IMR-90 (cell line): ENCODE measurements around the gene PTCSC3. TPM values are rescaled to one million over a fixed set of nuclear protein-coding genes. Genes with fewer than 3 reads are reported as not detected.

Source experiments
- ATAC-seq: fragments of 200-7000 bp; cut with Tn5 transposase; 2 replicates; pipeline ENCODE4 v1.9.1; 2020; ENCODE audit warnings: low read depth, mild to moderate bottlenecking, moderate library complexity
- BruUV-seq: library from RNA; stranded (reverse); fragments of 400-500 nt; replicated peaks from 2 replicates; lab custom pipeline; 2021; lab: Mats Ljungman, UMichigan
- CTCF ChIA-PET: fragments of 300-600 bp; formaldehyde crosslinking; extraction: SDS; loops from one replicate; lab custom pipeline; 2021; ENCODE audit warnings: antibody characterized with exemption; lab: Yijun Ruan, JAX
- POLR2A ChIA-PET: fragments of 300-600 bp; sonication (Branson Sonifier 250); formaldehyde crosslinking; loops from one replicate; lab custom pipeline; 2022; ENCODE audit warnings: antibody characterized with exemption; ENCODE audit not compliant: unreplicated experiment; lab: Charles Lee
- DNase-seq: peaks from one replicate; pipeline ENCODE4 v3.0.0; 2013
- H2AFZ ChIP-seq: replicated peaks from 2 replicates; pipeline ENCODE3; 2013; ENCODE audit warnings: low read length, mild to moderate bottlenecking; ENCODE audit not compliant: poor library complexity
- H2AK5ac ChIP-seq: 2 replicates; pipeline ENCODE4 v1.6.1; 2013; ENCODE audit warnings: low read depth, low read length, inconsistent platforms
- H2AK9ac ChIP-seq: replicated peaks from 2 replicates; pipeline ENCODE3; 2013; ENCODE audit warnings: mild to moderate bottlenecking, low read depth, low read length, moderate library complexity; ENCODE audit not compliant: poor library complexity
- H2BK120ac ChIP-seq: 2 replicates; pipeline ENCODE4 v1.6.1; 2013; ENCODE audit warnings: low read depth, low read length, inconsistent platforms
- H2BK15ac ChIP-seq: 3 replicates; pipeline ENCODE4 v1.6.1; 2013; ENCODE audit warnings: low read depth, low read length, inconsistent platforms
- H2BK20ac ChIP-seq: 2 replicates; pipeline ENCODE4 v1.6.1; 2013; ENCODE audit warnings: low read depth, mild to moderate bottlenecking, inconsistent platforms, low read length, moderate library complexity
- H2BK5ac ChIP-seq: 2 replicates; pipeline ENCODE4 v1.6.1; 2013; ENCODE audit warnings: mild to moderate bottlenecking, low read depth, low read length, inconsistent platforms; ENCODE audit not compliant: poor library complexity, severe bottlenecking
- H3K14ac ChIP-seq: replicated peaks from 2 replicates; pipeline ENCODE4 v1.6.1; 2013; ENCODE audit warnings: low read depth, low read length, inconsistent platforms
- H3K18ac ChIP-seq: 2 replicates; pipeline ENCODE4 v1.6.1; 2013; ENCODE audit warnings: low read depth, low read length, control low read depth
- H3K23ac ChIP-seq: 2 replicates; pipeline ENCODE4 v1.6.1; 2013; ENCODE audit warnings: low read depth, low read length, inconsistent platforms
- H3K27ac ChIP-seq: 2 replicates; pipeline ENCODE4 v1.5.1; 2013; ENCODE audit warnings: mild to moderate bottlenecking, control low read depth, low read length; ENCODE audit not compliant: insufficient read depth
- H3K27me3 ChIP-seq: 2 replicates; pipeline ENCODE4 v1.6.1; 2013; ENCODE audit warnings: low read length; ENCODE audit not compliant: control insufficient read depth, insufficient read depth
- H3K36me3 ChIP-seq: 2 replicates; pipeline ENCODE4 v1.6.1; 2013; ENCODE audit warnings: low read length, mixed read lengths; ENCODE audit not compliant: control insufficient read depth, insufficient read depth
- H3K4ac ChIP-seq: 2 replicates; pipeline ENCODE4 v1.6.1; 2013; ENCODE audit warnings: low read depth, low read length, inconsistent platforms
- H3K4me1 ChIP-seq: 2 replicates; pipeline ENCODE4 v1.6.1; 2013; ENCODE audit warnings: low read length, mixed read lengths; ENCODE audit not compliant: control insufficient read depth, insufficient read depth
- H3K4me2 ChIP-seq: 2 replicates; pipeline ENCODE4 v1.6.1; 2013; ENCODE audit warnings: low read depth, mild to moderate bottlenecking, control low read depth, low read length, moderate library complexity
- H3K4me3 ChIP-seq: 2 replicates; pipeline ENCODE4 v1.5.1; 2013; ENCODE audit warnings: low read depth, mild to moderate bottlenecking, control low read depth, low read length, moderate library complexity; ENCODE audit not compliant: insufficient read depth
- H3K56ac ChIP-seq: 2 replicates; pipeline ENCODE4 v1.6.1; 2013; ENCODE audit warnings: low read length, inconsistent platforms; ENCODE audit not compliant: insufficient read depth; ENCODE audit errors: extremely low read depth
- H3K79me1 ChIP-seq, 2 experiments: 2 replicates each; pipeline ENCODE4 v1.6.1; 2013; ENCODE audit warnings: low read length in 2 of 2, inconsistent platforms in 1 of 2, low read depth in 1 of 2
- H3K9ac ChIP-seq: 2 replicates; pipeline ENCODE4 v1.6.1; 2013; ENCODE audit warnings: low read depth, low read length, control low read depth
- H3K9me1 ChIP-seq: 2 replicates; pipeline ENCODE4 v1.6.1; 2013; ENCODE audit warnings: low read length, inconsistent platforms; ENCODE audit not compliant: insufficient read depth
- H3K9me3 ChIP-seq: 2 replicates; pipeline ENCODE4 v1.6.1; 2013; ENCODE audit warnings: low read length; ENCODE audit not compliant: control insufficient read depth, insufficient read depth
- H4K20me1 ChIP-seq: 2 replicates; pipeline ENCODE4 v1.6.1; 2013; ENCODE audit warnings: low read length, inconsistent platforms; ENCODE audit not compliant: insufficient read depth
- H4K5ac ChIP-seq: 2 replicates; pipeline ENCODE4 v1.6.1; 2013; ENCODE audit warnings: mild to moderate bottlenecking, low read depth, low read length, control low read depth
- H4K8ac ChIP-seq, 2 experiments: 2 replicates each; pipeline ENCODE4 v1.6.1; 2013; ENCODE audit warnings: low read depth in 2 of 2, low read length in 2 of 2, control low read depth in 1 of 2, inconsistent platforms in 1 of 2
- H4K91ac ChIP-seq: 2 replicates; pipeline ENCODE4 v1.6.1; 2013; ENCODE audit warnings: low read depth, low read length, inconsistent platforms; ENCODE audit not compliant: insufficient read depth
- CEBPB ChIP-seq: IDR thresholded peaks from 2 replicates; pipeline ENCODE4 v1.6.1; 2012; ENCODE audit warnings: low read depth, low read length, improper control_type of control experiment
- WGBS, 2 experiments: methylation state at CpG; one replicate each; pipeline versions ENCODE4 v1.1.5 to v1.1.7; 2013; ENCODE audit warnings: missing lambda C conversion rate in 2 of 2; ENCODE audit not compliant: insufficient read length in 1 of 2; ENCODE audit errors: extremely low coverage in 2 of 2; 5-methylcytosine and 5-hydroxymethylcytosine counted together
- dilution Hi-C: fragments of 300-500 bp; cut with HindIII; formaldehyde crosslinking; loops from one replicate; pipeline ENCODE4 v1.14.3; 2018; ENCODE audit warnings: low sequenced_read_pairs; ENCODE audit not compliant: unreplicated experiment
- in situ Hi-C: fragments of 300-500 bp; cut with MboI; formaldehyde crosslinking; loops from 3 replicates; pipeline ENCODE4 v1.14.3; 2019; ENCODE audit warnings: low sequenced_read_pairs, inconsistent platforms, mixed read lengths
- intact Hi-C: fragments of 100-400 bp; cut with micrococcal nuclease; formaldehyde crosslinking; loops from 2 replicates; pipeline ENCODE4 v1.10.0; 2022
- polyA plus RNA-seq, 3 experiments: library from polyadenylated mRNA; depleted of rRNA; stranded (reverse); fragments of >200 nt; gene quantifications; 2 replicates each; pipeline ENCODE4 v1.2.3, GENCODE V29; 2012; ENCODE audit warnings: low replicate concordance in 1 of 3
- total RNA-seq: library from RNA; depleted of rRNA; stranded (reverse); fragments of >200 nt; gene quantifications from 2 replicates; pipeline ENCODE4 v1.2.3, GENCODE V29; 2012

The PTCSC3 gene
- total and polyA plus RNA-seq, 2 of the 4 experiments (the other 2 are of a cell fraction) = not detected

DNA sequence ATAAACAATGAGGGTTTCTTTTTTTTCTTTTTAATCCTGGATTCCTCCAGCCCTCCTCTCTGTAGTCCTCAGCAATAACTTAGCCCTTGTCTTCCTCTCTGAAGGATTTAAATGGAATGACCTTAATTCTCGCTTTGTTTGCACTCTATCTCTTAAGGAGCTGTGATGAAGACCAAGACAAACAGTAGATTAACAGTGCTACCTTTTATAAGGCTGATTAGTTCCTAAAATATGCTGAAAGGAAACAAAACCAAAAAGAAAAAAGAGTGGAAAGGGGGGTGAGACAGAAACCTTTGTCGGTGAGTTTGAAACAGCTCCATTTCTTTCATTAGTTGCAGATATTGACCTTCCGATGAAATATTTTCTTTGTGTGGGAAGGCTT is 38.7 kb upstream of the PTCSC3 start:
- no peak overlapping the region for H4K8ac ChIP-seq
- H2AK5ac ChIP-seq = no peak overlapping the region
- no peak overlapping the region for H2AK9ac ChIP-seq
- no peak overlapping the region for H2BK5ac ChIP-seq
- H3K4me1 ChIP-seq = no peaks in the 10 kb centered on the region
- intact Hi-C loops (no loop called here), dilution Hi-C loops (no loop called here), in situ Hi-C loops (no loop called here)
- peaks cover 22% of the 10 kb centered on the region for H3K27me3 ChIP-seq
- H3K14ac ChIP-seq = no peak overlapping the region
- BruUV-seq = no TSS peak
- H3K4me2 ChIP-seq = no peak overlapping the region
- no peaks in the 10 kb centered on the region for H4K20me1 ChIP-seq
- H2AFZ ChIP-seq = no peak overlapping the region
- H3K4me3 ChIP-seq = no peak overlapping the region
- H2BK120ac ChIP-seq = no peak overlapping the region
- no peaks in the 10 kb centered on the region; the same call in 1 of the 2 replicates for H3K9me1 ChIP-seq
- H3K79me1 ChIP-seq = no peaks in the 10 kb centered on the region
- H2BK20ac ChIP-seq = no peak overlapping the region
- H3K4ac ChIP-seq = no peak overlapping the region
- no peak overlapping the region for H3K18ac ChIP-seq
- H3K9me3 ChIP-seq = no peaks in the 10 kb centered on the region
- no peak overlapping the region for H3K56ac ChIP-seq
- ChIA-PET POLR2A (no interaction called here), CTCF (interaction anchor here (1.8 kb wide), 1 partner anchor 13 kb away, joined by 5 read pairs; no protein-coding TSS in a partner anchor)
- H3K23ac ChIP-seq = no peak overlapping the region
- H2BK15ac ChIP-seq = no peak overlapping the region
- no peak for ATAC-seq
- no CpG with 5 or more reads among the region's 3 CpGs for WGBS, 2 experiments
- H3K27ac ChIP-seq = no peak overlapping the region
- H3K9ac ChIP-seq = no peak overlapping the region
- no peak for TF ChIP-seq CEBPB
- DNase-seq = no peak
- no peak overlapping the region for H4K91ac ChIP-seq
- H3K36me3 ChIP-seq = no peaks in the 10 kb centered on the region
- no peak overlapping the region for H4K5ac ChIP-seq
